Stromal cell of bone marrow (primary cell): ENCODE results near the gene PACS2.

ENCODE experiments used
- DNase-seq: peaks from one replicate; pipeline ENCODE4 v3.0.0-alpha.2; 2012; ENCODE audit warnings: low read depth

PACS2 gene

GRCh38 chr14:105388110-105388951 is 73.8 kb downstream of the PACS2 start:
- DNase-seq = no peak

DNA sequence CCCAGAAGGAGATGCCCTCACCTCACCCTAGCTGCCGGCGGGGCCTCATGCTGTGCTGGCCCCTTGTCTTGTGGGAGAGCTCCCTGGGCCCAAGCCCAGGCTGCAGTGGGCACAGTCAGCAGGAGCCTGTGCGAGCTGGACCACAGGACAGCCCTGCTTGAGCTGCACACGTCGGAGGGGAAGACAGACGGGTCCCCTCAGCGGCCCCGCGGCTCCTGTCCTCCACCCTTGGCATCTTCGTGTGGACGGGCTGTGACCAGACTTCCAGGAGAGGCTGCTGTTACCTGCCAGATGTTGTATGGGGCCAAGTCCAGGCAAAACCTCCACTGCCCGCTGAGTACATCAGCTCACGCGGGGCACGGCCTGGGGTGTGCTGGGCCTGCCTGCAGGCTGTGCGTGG is 74.4 kb downstream of the PACS2 start:
- no peak for DNase-seq

DNA sequence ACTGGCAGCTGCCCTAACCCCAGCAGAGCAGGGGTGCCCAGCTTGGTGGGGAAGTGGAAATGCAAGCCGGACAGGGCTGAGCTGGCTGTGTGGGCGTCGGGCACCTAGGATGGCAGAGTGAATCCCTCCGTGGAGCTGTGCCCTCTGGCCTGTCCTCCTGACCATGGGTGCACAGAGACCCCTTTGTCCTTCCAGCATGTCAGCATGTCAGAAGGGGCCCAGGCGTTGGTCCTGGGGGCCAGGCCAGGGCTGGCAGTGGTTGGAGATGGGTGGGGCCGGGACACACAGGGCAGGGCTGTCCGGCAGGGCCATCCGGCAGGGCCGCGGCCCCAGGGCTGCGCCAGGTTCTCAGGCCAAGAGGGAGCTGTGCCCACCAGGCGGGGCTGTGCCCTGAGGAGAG is 75.0 kb downstream of the PACS2 start:
- DNase-seq = no peak

DNA sequence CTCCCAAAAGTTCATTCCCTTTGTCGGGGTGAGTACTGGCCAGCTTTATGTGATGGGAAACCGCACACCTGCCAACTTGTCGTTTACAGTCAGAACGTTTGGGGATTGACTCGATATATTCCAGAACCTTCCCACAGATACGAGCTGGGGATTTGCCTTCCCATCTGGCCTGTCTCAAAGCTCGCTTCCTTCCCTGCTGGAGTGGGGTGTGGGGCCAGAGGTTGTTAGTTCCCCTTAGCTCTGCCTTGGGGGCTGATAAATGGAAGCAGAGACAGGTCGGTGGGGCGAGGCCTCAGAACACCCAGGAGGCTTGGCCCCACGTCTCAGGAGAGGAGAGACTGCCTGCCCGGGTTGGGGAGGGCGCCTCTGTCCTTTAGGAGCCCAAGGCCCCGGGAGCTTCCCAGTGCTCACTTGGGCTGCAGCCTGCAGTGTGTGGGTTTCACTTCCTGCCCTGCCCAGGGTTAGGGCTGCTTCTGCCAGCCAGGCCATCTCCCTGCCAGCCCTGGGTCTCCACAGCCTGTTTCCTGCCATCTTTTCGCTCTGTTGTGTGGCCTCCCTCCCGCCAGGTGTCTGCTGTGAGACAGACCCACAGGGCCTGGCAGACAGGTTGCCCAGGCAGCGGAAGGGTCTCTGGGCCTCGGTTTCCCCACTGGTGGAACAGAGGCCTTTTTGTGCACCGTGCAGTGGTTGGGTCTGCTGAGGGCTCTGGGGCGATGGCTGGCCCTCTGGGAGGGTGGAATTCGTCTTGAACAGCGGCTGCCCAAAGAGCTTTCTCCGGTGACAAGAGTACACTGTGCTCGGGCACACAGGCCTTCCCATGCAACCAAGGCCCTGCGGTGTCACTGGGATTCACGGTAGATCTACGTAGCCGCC is 75.7 kb downstream of the PACS2 start:
- no peak for DNase-seq

DNA sequence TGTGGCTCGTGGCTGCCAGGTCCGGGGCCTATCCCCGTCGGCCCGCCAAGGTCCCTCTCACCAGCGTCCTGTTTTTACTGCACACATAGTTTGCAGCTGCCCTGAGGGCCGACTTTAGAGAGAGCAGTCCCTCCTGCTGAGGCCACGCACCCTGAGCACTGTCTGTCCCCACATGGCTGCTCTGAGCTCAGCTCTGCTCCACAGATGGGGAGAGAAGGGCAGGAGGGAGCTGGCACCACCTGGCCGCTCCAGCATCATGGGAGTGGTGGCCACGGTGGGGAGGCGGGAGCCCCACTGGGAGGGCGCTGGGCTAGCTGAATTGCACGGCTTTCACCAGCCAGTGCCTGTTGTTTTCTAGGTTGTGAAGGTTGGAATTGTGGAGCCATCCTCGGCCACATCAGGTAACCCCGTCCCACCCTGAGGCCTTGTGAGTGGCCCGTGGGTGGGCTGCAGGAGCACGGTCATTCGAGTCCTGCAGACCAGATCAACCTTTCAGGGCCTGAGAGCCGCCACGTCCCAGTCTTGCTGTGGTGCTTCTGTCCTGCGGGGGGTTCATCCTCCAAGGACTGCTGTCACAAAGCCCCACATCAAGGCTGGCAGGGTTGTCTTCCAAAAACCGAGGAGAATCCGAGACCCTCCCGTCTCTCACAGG is 76.4 kb downstream of the PACS2 start:
- no peak for DNase-seq

GRCh38 chr14:105391541-105391940 is 77.0 kb downstream of the PACS2 start:
- DNase-seq = no peak

DNA sequence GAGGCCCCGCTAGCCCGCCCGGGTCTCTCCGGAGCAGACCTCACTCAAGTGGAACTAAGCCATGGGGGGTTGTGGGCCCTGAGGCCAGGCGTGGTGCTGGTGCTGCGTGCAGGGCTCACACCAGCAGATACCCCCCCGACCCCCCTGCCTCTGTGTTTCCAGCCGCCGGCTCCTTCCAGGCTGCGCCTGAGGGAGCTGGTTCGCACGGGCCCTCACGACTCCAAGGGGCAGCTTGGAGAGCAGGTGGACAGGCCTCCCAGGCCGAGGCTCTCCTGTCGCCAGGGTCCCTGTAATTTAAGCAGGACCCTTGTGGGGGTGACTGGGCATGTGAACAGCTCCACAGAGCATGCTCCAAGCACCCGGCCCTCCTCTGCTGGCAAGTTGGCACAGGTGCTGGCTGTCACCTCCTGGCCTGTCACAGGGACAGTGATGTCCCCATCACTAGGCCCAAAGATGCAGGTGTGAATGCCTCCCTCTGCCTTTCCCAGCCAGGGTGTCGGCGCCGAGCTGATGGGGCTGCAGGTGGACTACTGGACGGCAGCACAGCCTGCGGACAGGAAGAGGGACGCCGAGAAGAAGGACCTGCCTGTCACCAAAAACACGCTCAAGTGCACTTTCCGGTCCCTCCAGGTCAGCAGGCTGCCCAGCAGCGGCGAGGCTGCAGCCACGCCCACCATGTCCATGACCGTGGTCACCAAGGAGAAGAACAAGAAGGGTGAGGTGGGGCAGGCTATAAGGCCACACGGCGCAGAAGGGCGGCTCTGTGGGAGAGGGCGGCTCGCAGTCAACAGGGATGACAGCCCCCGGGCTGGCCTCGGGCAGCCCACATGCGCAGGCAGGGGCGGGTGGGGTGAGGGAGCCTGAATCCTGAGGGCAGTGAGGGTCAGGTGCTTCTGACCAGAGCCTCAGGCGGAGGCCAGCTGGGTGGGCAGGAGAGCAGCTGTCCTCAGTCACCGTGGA is 77.9 kb downstream of the PACS2 start:
- DNase-seq = no peak

- no peak for DNase-seq
These were observed 78.6 kb downstream of the PACS2 start for GRCh38 chr14:105393151-105393550.

- DNase-seq = no peak
These were observed 80.4 kb downstream of the PACS2 start for GRCh38 chr14:105394714-105395537.

- no peak for DNase-seq
These were observed 80.9 kb downstream of the PACS2 start for GRCh38 chr14:105395538-105395854.

- no peak for DNase-seq
These were observed 82.9 kb downstream of the PACS2 start for GRCh38 chr14:105397350-105397931.

- DNase-seq = peak; percentile 55
These were observed 83.6 kb downstream of the PACS2 start, which contains the start of gene TEX22 for GRCh38 chr14:105398044-105398725. TEX22 (plus strand) TSS chr14:105398538; CDS start chr14:105399341, 803 bp downstream.

DNA sequence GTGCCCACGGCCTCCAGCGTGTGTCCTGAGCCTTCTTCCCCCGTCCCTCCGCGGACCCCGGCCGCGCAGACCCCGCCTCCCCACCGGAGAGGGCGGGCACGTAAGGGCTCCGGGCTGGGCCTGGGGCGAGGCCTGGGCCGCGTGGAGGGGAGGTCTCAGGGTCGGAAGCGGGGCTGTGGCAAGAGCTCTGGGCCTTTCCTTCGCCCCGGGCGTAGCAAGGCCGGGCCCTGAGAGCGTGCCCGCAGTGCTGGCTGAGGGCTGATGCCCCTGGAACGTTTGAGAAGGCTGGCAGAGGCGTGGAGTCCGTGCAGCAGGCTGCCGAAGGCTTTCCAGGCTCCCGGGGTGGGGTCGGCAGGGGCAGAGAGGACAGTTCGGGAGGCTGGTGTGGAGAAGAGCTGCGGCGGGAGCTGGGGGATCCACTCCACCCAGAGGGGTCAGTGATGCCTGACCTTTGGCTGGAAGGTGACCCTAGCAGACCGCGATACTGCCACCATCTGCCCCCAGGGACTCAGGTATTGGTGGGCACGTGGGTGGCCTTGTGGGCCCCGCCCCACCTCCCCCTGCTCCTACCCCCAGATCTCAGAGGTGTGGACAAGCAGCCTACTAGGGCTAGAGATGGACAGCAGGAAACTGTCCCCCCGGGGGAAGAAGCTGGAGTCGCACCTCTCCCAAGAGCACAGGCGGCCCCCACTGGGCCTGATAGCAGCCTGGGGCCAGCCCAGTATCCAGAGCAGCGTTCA is 84.3 kb downstream of the PACS2 start:
- no peak for DNase-seq

DNA sequence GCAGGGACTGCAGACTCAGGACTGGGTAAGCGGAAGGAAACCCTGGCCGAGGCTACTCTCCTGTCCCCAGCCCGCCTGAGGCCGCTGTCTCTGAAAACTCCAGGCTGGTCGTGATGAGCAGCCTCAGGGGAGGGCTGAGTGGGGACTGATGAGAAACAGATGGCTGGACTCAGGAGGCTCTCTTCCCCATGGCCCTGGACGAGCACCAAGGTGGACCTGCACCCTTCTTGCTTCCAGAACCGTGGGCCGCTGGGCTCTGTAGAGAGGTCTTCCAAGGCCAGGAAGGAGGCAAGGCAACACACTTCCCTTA is 84.9 kb downstream of the PACS2 start:
- DNase-seq = no peak

DNA sequence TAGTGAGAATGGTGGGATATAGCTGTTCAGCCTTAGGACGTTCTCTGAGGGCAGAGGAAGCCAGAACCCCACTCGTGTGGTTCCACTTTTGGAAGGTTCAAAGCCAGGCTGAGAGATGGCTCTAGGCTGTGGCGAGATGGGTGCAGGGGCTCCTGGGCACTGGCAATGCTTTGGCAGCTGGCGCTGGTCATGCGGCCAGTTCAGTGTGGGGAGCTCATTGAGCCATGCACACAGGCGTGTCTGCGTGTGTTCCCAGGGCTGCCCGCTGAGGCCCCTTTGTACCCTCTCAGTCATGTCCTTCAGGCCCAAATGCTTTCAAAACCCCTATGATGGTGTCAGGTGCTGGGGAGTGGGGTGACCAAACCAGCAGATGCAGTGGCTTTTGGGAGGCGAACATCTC is 85.5 kb downstream of the PACS2 start:
- DNase-seq = no peak

- no peak for DNase-seq
These were observed 87.2 kb downstream of the PACS2 start for GRCh38 chr14:105401699-105402098.

GRCh38 chr14:105408592-105408991 is 94.0 kb downstream of the PACS2 start:
- DNase-seq = no peak

DNA sequence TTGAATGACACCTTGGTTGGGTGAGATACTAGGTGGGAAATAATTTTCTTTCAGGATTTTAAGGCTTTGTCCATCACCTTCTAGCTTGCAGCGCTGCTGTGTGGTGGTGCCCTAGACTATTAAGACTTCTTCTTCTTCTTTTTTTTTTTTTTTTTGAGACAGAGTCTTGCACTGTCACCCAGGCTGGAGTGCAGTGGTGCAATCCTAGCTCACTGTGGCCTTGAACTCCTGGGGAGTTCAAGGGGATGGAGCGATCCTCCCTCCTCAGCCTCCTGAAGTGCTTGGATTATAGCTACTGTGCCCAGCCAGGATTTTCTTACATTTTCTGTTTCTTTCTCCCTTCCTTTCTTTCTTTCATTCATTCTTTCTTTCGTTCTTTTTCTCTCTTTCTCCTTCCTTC is 94.8 kb downstream of the PACS2 start:
- no peak for DNase-seq

DNA sequence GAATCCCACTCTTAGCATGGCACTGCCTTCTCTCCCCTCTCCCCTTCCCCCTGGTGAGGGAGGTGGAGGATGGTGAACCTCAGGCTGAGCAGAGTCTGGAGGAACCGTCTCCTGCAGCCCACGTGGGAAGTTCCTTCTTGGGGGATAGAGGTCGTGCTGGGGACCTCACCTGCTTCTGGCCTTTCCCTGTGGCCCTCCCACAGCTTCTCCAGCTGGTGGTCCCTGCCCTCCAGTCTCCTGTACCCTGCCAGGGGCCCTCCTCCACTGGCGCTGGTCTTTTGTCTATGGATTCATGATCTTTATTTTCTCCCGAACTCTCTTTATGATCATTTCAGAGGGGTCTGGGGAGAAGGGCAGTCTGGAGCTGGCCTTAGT is 96.1 kb downstream of the PACS2 start:
- DNase-seq = no peak
